Heart right ventricle (tissue), 16 donors: ENCODE data around the gene EVI2A. TPM values are rescaled to one million over a fixed set of nuclear protein-coding genes. Genes with fewer than 3 reads are reported as not detected.
"Not testable (repeated sequence)": the region's sequence is repeated elsewhere in the genome, so short reads cannot be mapped to it uniquely, and the experiment has no call there.

Experiments used
- ATAC-seq, 8 donors: fragments of 200-7000 bp; cut with Tn5 transposase; one replicate each; pipeline ENCODE4 v1.9.1; 2020; ENCODE audit warnings: mild to moderate bottlenecking in 8 of 8, moderate library complexity in 8 of 8, moderate number of reproducible peaks in 1 of 8
- DNase-seq, 2 donors: peaks; one replicate each; pipeline ENCODE4 v3.0.0-alpha.2; 2020
- H3K27ac ChIP-seq, 10 donors: fragments of 200-600 bp; sonication (generic) in 2 of 10; one replicate each; pipeline versions ENCODE4 v1.5.0 to v1.8.0; 2020 to 2022; ENCODE audit warnings: mild to moderate bottlenecking in 3 of 10
- H3K27me3 ChIP-seq, 7 donors: fragments of 200-600 bp; one replicate each; pipeline ENCODE4 v1.8.0; 2021 to 2022; ENCODE audit warnings: mild to moderate bottlenecking in 2 of 7
- H3K36me3 ChIP-seq, 9 donors: fragments of 200-600 bp; sonication (generic) in 1 of 9; one replicate each; pipeline versions ENCODE4 v1.5.0 to v1.8.0; 2020 to 2022; ENCODE audit warnings: mild to moderate bottlenecking in 2 of 9
- H3K4me1 ChIP-seq, 9 donors: fragments of 200-600 bp; sonication (generic) in 1 of 9; one replicate each; pipeline versions ENCODE4 v1.5.0 to v1.8.0; 2020 to 2022; ENCODE audit warnings: mild to moderate bottlenecking in 4 of 9
- H3K4me3 ChIP-seq, 10 donors: fragments of 200-600 bp; sonication (generic) in 2 of 10; one replicate each; pipeline versions ENCODE4 v1.5.0 to v1.8.0; 2020 to 2022; ENCODE audit warnings: mild to moderate bottlenecking in 7 of 10, moderate library complexity in 2 of 10
- H3K9me3 ChIP-seq, 11 donors: fragments of 200-600 bp in 10 of 11; sonication (generic) in 2 of 11; one replicate each; pipeline versions ENCODE4 v1.5.0 to v1.8.0; 2013 to 2022; ENCODE audit warnings: mild to moderate bottlenecking in 2 of 11, control low read depth in 1 of 11, moderate library complexity in 1 of 11
- WGBS, 2 donors: extraction: QIAGEN DNeasy Blood & Tissue Kit; methylation state at CpG; one replicate each; pipeline ENCODE4 v1.1.7; 2013; ENCODE audit warnings: inconsistent platforms in 1 of 2; 5-methylcytosine and 5-hydroxymethylcytosine counted together
- intact Hi-C, 10 donors: fragments of 100-400 bp; cut with DNase I; formaldehyde crosslinking; loops; one replicate each; pipeline versions ENCODE4 v1.11.1 to v1.14.2; 2022
- polyA plus RNA-seq, 2 donors: library from polyadenylated mRNA; stranded (reverse); fragments of 200-250 nt; gene quantifications; one replicate each; pipeline ENCODE4 v1.2.3, GENCODE V29; 2013
- total RNA-seq, 10 donors: library from RNA; stranded (reverse); fragmentation: NEBNext Ultra II Directional in 3 of 10; extraction: Animal tissue kit (Norgen Biotek cat#: 25700) in 3 of 10; gene quantifications; one replicate each; pipeline versions ENCODE4 v1.2.1 to v1.2.4, GENCODE V29; 2021 to 2023
- TF ChIP-seq, protein P1 (sequence below), 9 donors: fragments of 200-600 bp; sonication (generic) in 2 of 9; IDR thresholded peaks; one replicate each; pipeline versions ENCODE4 v1.5.0 to v1.8.0; 2021 to 2022; ENCODE audit warnings: antibody characterized with exemption in 9 of 9, mild to moderate bottlenecking in 5 of 9, moderate library complexity in 1 of 9
- donor health status: Arrhythmogenic right ventricular cardiomyopathy.
- donor health status: ischemic (EF 13 %, LVEDD 7.1; RV severe dilation, severe dysfunction).
- donor health status: healthy with polysubstance abuse.
- donor health status: DM: no; HTN: yes; CAD: no.
- donor health status: DM: no; HTN: no; CAD: no.
- donor health status: ischemic (EF 25% LVEDD 6.9; RV normal size, moderate dysfunction).
- donor health status: ischemic (EF 25% LVEDD 5.7; RV mildly dilated, moderate dysfunction).
- donor health status: healthy.
- donor health status: DM: yes; HTN: yes; CAD: no.
- donor health status: Ischemic cardiomyopathy.
- donor health status: ischemic (EF 35%, LVEDD 5.7; RV mildly dilated, moderate dysfunction).
- donor health status: nonischemic (EF 11% LVEDD 7.7; RV severe dilation, severe dysfunction).
- donor health status: DM: yes; HTN: yes; CAD: no.
- donor health status: PGD.
- donor health status: ischemic (EF 29% LVEDD 5.4; RV normal size, mild dysfunction).
- donor health status: nonischemic (EF 23%, LVEDD 6.1; RV moderate dilation, normal function).

Gene EVI2A
- total and polyA plus RNA-seq, 12 donors, result 0.50 to 9.0 (median 1.6) TPM

DNA sequence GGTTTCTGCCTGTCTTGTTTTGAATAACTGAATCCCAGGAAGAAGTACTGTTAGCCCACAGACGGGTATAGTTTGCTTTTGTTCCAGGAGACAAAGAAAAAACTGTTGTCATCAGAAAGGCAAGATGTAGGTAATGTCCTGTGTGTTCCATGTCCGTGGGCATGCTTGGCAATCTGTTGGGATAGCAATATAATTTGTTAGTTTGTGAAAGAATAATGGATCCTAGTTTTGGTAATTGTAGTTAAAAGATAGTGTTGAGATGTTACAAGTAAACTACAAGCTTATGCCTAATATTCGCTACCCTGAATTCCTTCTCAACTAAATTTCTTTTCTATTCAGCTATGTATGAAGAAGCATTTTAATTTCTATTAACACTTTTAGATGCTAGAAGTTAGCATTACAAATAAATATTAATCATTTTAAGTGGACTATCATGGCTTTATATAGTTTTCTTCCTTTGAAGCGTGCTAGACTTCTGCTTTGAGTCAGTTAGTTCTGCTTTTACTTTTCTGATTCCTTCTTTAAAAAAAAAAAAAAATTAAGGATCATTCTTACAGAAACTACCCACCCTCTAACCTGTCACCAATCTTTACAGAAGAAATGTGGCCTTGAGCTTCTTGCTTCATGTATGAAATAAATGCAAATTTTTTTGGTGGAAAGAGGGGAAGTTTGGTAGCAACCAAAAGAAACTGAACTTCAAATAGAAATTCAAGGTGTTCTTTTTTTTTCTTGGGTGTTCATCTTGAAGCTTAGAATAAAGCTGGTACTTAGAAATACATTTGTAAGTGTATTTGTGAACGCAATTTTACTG is 2.4 kb downstream of the EVI2A start:
- Histone ChIP-seq H3K27ac (peak overlapping the region in 8 of 10 donors; percentile 29 to 89 (median 62)), H3K4me1 (peaks cover 0 to 55% (median 7%) of the 10 kb centered on the region in 9 donors), H3K9me3 (no peaks in the 10 kb centered on the region), H3K36me3 (peaks cover 0 to 2% (median 0%) of the 10 kb centered on the region in 9 donors), H3K4me3 (peak overlapping the region in 7 of 10 donors; percentile 6 to 57 (median 33)), H3K27me3 (no peaks in the 10 kb centered on the region)
- intact Hi-C loops, result no loop called here
- no peak for DNase-seq
- TF ChIP-seq, protein P1, sequence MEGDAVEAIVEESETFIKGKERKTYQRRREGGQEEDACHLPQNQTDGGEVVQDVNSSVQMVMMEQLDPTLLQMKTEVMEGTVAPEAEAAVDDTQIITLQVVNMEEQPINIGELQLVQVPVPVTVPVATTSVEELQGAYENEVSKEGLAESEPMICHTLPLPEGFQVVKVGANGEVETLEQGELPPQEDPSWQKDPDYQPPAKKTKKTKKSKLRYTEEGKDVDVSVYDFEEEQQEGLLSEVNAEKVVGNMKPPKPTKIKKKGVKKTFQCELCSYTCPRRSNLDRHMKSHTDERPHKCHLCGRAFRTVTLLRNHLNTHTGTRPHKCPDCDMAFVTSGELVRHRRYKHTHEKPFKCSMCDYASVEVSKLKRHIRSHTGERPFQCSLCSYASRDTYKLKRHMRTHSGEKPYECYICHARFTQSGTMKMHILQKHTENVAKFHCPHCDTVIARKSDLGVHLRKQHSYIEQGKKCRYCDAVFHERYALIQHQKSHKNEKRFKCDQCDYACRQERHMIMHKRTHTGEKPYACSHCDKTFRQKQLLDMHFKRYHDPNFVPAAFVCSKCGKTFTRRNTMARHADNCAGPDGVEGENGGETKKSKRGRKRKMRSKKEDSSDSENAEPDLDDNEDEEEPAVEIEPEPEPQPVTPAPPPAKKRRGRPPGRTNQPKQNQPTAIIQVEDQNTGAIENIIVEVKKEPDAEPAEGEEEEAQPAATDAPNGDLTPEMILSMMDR (IDR thresholded peaks at IDR 0.05), result no peak
- ATAC-seq, result peak in 1 of 8 donors; percentile 12
- 80 to 81% methylated on average over 5 of the region's 5 CpGs for WGBS, 2 donors

DNA sequence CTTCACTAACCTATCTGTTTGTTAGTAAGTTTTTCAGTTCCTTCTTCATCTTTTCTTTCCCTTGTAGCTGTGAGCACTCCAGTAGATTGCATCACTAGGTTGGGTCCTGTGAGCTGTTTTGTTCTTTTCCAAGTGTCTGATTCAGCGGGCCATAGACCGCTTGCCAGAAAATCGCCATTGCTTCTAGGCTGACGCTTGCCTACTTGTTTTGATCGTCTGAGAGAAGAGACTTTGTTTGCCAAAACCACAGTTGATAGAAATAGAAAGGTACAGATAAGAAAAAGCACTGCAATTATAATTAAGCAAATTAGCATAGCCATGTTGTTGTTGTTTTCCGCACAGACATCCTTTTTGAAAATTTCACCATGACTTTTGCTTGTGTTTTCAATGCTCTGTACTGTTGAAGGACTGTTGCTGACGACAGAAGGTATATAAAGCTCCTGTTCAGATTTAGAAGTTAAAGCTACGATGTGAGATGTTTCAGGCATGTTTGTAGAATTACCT is 3.1 kb downstream of the EVI2A start:
- Histone ChIP-seq H3K36me3 (no peaks in the 10 kb centered on the region), H3K4me3 (peak overlapping the region in 7 of 10 donors; percentile 6 to 57 (median 33)), H3K4me1 (peaks cover 0 to 56% (median 7%) of the 10 kb centered on the region in 9 donors), H3K27me3 (no peaks in the 10 kb centered on the region), H3K9me3 (no peaks in the 10 kb centered on the region), H3K27ac (peak overlapping the region; percentile 29 to 89 (median 56))
- peak; percentile 73 to 96 (median 90) for ATAC-seq
- WGBS, 2 donors, result 45 to 58% methylated on average over 8 of the region's 8 CpGs
- TF ChIP-seq, protein P1 (IDR thresholded peaks at IDR 0.05), result no peak
- intact Hi-C loops, result no loop called here
- peak; percentile 30 to 49 for DNase-seq

GRCh38 chr17:31314782-31315100 is 6.7 kb downstream of the EVI2A start:
- TF ChIP-seq, protein P1 (IDR thresholded peaks at IDR 0.05), result no peak
- Histone ChIP-seq H3K27ac (peak overlapping the region in 3 of 10 donors; percentile 17 to 89 (median 23)), H3K36me3 (peaks cover 0 to 5% (median 0%) of the 10 kb centered on the region in 9 donors), H3K27me3 (no peaks in the 10 kb centered on the region), H3K4me1 (peaks cover 0 to 43% (median 7%) of the 10 kb centered on the region in 9 donors), H3K9me3 (no peaks in the 10 kb centered on the region), H3K4me3 (peak overlapping the region in 1 of 10 donors; percentile 57)
- 95% methylated on average over 3 of the region's 3 CpGs for WGBS, 2 donors
- DNase-seq (no peak), ATAC-seq (no peak)
- intact Hi-C loops, result no loop called here

DNA sequence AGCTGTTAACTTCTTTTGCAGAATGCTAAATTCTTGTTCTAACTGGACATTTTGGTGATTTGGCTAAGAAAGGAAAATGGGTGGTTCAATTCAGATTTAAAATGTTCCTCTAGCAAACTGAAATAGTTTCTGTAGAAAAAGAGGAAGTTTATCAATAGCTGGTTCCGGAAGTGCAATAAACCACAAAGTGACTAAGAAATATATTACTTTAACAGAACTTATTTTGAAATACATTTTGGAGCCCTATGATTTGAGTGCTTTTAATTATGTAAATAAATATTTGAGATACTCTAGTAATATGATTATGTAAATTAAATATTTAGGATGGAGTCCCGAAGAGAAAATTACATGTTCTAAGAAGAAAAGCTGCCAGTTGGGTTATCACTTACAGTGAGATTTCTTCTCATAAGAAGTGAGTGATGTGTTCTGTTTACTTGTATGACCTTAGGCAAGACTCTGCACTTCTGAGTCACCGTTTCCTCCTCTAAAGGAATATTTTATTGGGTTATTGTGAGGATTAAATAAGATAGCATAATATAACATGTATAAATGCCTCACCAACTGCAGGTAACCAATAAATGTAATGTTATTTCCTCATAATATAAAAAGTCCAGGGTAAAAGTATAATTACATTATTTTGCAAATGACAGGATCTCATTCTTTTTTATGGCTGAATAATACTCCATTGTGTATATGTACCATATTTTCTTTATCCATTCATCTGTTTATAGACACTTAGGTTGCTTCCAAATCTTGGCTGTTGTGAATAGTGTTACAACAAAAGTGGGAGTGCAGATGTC is 7.2 kb downstream of the EVI2A start, which contains the start of gene EVI2B:
TSS of gene EVI2B (minus strand) at position 73 of the 800 bp plus-strand sequence. CDS start 8,445 bp downstream, outside the sequence.
- peak within 1 kb of the TSS in 6 of 10 donors; percentile 10 to 57 (median 24) for H3K4me3 ChIP-seq
- no peaks in the 10 kb centered on the region for H3K9me3 ChIP-seq
- intact Hi-C loops, result no loop called here
- H3K27ac ChIP-seq, result peak within 1 kb of the TSS in 3 of 10 donors; percentile 17 to 89 (median 39)
- ATAC-seq (no peak), DNase-seq (no peak)
- H3K27me3 ChIP-seq, result no peaks in the 10 kb centered on the region
- H3K4me1 ChIP-seq, result peaks cover 0 to 44% (median 7%) of the 10 kb centered on the region in 9 donors
- TF ChIP-seq, protein P1 (IDR thresholded peaks at IDR 0.05), result no peak
- peaks cover 0 to 5% (median 0%) of the 10 kb centered on the region in 9 donors for H3K36me3 ChIP-seq
- WGBS, 2 donors, result 78 to 88% methylated on average over 3 of the region's 3 CpGs

DNA sequence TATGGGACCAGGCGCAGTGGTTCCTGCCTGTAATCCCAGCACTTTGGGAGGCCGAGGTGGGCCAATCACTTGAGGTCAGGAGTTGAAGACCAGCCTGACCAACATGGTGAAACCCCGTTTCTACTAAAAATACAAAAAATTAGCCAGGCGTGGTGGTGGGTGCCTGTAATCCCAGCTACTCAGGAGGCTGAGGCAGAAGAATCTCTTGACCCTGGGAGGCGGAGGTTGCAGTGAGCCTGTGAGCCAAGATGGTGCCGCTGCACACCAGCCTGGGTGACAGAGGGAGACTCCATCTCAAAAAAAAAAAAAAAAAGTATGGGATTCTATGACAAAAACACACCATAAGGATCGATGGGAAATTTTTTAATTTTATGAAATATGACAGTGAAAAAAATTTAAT is 9.2 kb downstream of the EVI2A start:
- DNase-seq, H3K9me3 ChIP-seq, H3K27me3 ChIP-seq, intact Hi-C loops, ATAC-seq, H3K36me3 ChIP-seq: not testable (repeated sequence)
- Histone ChIP-seq H3K4me3 (peak overlapping the region in 5 of 10 donors; percentile 2 to 57 (median 20)), H3K27ac (peak overlapping the region in 1 of 10 donors; percentile 89), H3K4me1 (peaks cover 0 to 52% (median 0%) of the 10 kb centered on the region in 9 donors)
- 74 to 83% methylated on average over 7 of the region's 7 CpGs for WGBS, 2 donors
